Measurements from ENCODE around the gene HJURP. TPM values are rescaled to one million over a fixed set of nuclear protein-coding genes. Genes with fewer than 3 reads are reported as not detected.

Gene HJURP
- total RNA-seq, 3 donors from 2014 or later (not counting 1 experiment from before 2014, with no cell fraction given), result 0.87 to 3.2 (median 1.5) TPM

GRCh38 chr2:233844064-233844807 is 10.1 kb downstream of the HJURP start:
- Histone ChIP-seq H3K9me3 (ENCODE audit: control insufficient read depth, insufficient read depth, low read length) (no peaks in the 10 kb centered on the region), H3K4me3 (ENCODE audit: low read length) (no peak overlapping the region), H3K4me1 (ENCODE audit: control insufficient read depth, insufficient read depth, low read length) (no peaks in the 10 kb centered on the region), H3K27me3 (ENCODE audit: control insufficient read depth, insufficient read depth, low read length) (no peaks in the 10 kb centered on the region), H3K27ac (ENCODE audit: low read length) (no peak overlapping the region), H3K36me3 (ENCODE audit: control insufficient read depth, insufficient read depth, low read length) (no peaks in the 10 kb centered on the region)
- no peak overlapping the region for H3K27ac Mint-ChIP-seq
- intact Hi-C loops (cut with micrococcal nuclease), result no loop called here
- H3K9me3 Mint-ChIP-seq, result no peaks in the 10 kb centered on the region
- no peak for TF ChIP-seq CTCF (IDR thresholded peaks at IDR 0.05)
- no peaks in the 10 kb centered on the region for H3K36me3 Mint-ChIP-seq
- no peak overlapping the region for H3K4me3 Mint-ChIP-seq
- no peak for ATAC-seq
- 96% methylated on average over 19 of the region's 19 CpGs for WGBS (ENCODE audit: insufficient coverage)
- H3K27me3 Mint-ChIP-seq (ENCODE audit: low read depth in 2 of 2), result no peaks in the 10 kb centered on the region
- peaks cover 0 to 4% of the 10 kb centered on the region in 2 donors for H3K4me1 Mint-ChIP-seq
- DNase-seq, result no peak

GRCh38 chr2:233841183-233841582 is 13.2 kb downstream of the HJURP start:
- DNase-seq (no peak), ATAC-seq (no peak)
- no peaks in the 10 kb centered on the region for H3K36me3 Mint-ChIP-seq
- H3K27me3 ChIP-seq (ENCODE audit: control insufficient read depth, insufficient read depth, low read length), result no peaks in the 10 kb centered on the region
- no peaks in the 10 kb centered on the region for H3K9me3 Mint-ChIP-seq
- no peaks in the 10 kb centered on the region for H3K36me3 ChIP-seq (ENCODE audit: control insufficient read depth, insufficient read depth, low read length)
- no peaks in the 10 kb centered on the region for H3K27me3 Mint-ChIP-seq (ENCODE audit: low read depth in 2 of 2)
- H3K9me3 ChIP-seq (ENCODE audit: control insufficient read depth, insufficient read depth, low read length), result no peaks in the 10 kb centered on the region
- peaks cover 4 to 8% of the 10 kb centered on the region in 2 donors for H3K4me1 Mint-ChIP-seq
- H3K4me3 ChIP-seq (ENCODE audit: low read length), result no peak overlapping the region
- H3K27ac ChIP-seq (ENCODE audit: low read length), result no peak overlapping the region
- no peak overlapping the region for H3K27ac Mint-ChIP-seq
- H3K4me1 ChIP-seq (ENCODE audit: control insufficient read depth, insufficient read depth, low read length), result no peaks in the 10 kb centered on the region
- intact Hi-C loops (cut with micrococcal nuclease), result no loop called here
- H3K4me3 Mint-ChIP-seq, result no peak overlapping the region
- WGBS (ENCODE audit: insufficient coverage), result 98% methylated on average over 11 of the region's 11 CpGs
- no peak for TF ChIP-seq CTCF (IDR thresholded peaks at IDR 0.05)

GRCh38 chr2:233840520-233840919 is 13.8 kb downstream of the HJURP start:
- no peaks in the 10 kb centered on the region for H3K36me3 ChIP-seq (ENCODE audit: control insufficient read depth, insufficient read depth, low read length)
- H3K36me3 Mint-ChIP-seq, result no peaks in the 10 kb centered on the region
- no peak for TF ChIP-seq CTCF (IDR thresholded peaks at IDR 0.05)

GRCh38 chr2:233839447-233839820 is 14.9 kb downstream of the HJURP start:
- no peaks in the 10 kb centered on the region for H3K36me3 ChIP-seq (ENCODE audit: control insufficient read depth, insufficient read depth, low read length)
- no peak for ATAC-seq
- Mint-ChIP-seq H3K36me3 (no peaks in the 10 kb centered on the region), H3K27me3 (ENCODE audit: low read depth in 2 of 2) (no peaks in the 10 kb centered on the region), H3K4me3 (no peak overlapping the region), H3K9me3 (no peaks in the 10 kb centered on the region), H3K27ac (no peak overlapping the region), H3K4me1 (peaks cover 4 to 8% of the 10 kb centered on the region in 2 donors)
- no peaks in the 10 kb centered on the region for H3K4me1 ChIP-seq (ENCODE audit: control insufficient read depth, insufficient read depth, low read length)
- H3K27ac ChIP-seq (ENCODE audit: low read length), result no peak overlapping the region
- intact Hi-C loops (cut with micrococcal nuclease), result no loop called here
- no peak for TF ChIP-seq CTCF (IDR thresholded peaks at IDR 0.05)
- 97% methylated on average over 10 of the region's 10 CpGs for WGBS (ENCODE audit: insufficient coverage)
- DNase-seq, result no peak
- no peaks in the 10 kb centered on the region for H3K27me3 ChIP-seq (ENCODE audit: control insufficient read depth, insufficient read depth, low read length)
- no peaks in the 10 kb centered on the region for H3K9me3 ChIP-seq (ENCODE audit: control insufficient read depth, insufficient read depth, low read length)
- no peak overlapping the region for H3K4me3 ChIP-seq (ENCODE audit: low read length)

More at GRCh38 chr2:233840520-233840919, 13.8 kb downstream of the HJURP start:
- Histone ChIP-seq H3K4me1 (ENCODE audit: control insufficient read depth, insufficient read depth, low read length) (no peaks in the 10 kb centered on the region), H3K27me3 (ENCODE audit: control insufficient read depth, insufficient read depth, low read length) (no peaks in the 10 kb centered on the region), H3K9me3 (ENCODE audit: control insufficient read depth, insufficient read depth, low read length) (no peaks in the 10 kb centered on the region), H3K27ac (ENCODE audit: low read length) (no peak overlapping the region), H3K4me3 (ENCODE audit: low read length) (no peak overlapping the region)
- no peak overlapping the region for H3K27ac Mint-ChIP-seq
- no peaks in the 10 kb centered on the region for H3K27me3 Mint-ChIP-seq (ENCODE audit: low read depth in 2 of 2)
- ATAC-seq (no peak), DNase-seq (no peak)
- H3K4me3 Mint-ChIP-seq, result no peak overlapping the region
- H3K4me1 Mint-ChIP-seq, result peaks cover 4 to 8% of the 10 kb centered on the region in 2 donors
- intact Hi-C loops (cut with micrococcal nuclease), result no loop called here
- 94% methylated on average over 9 of the region's 9 CpGs for WGBS (ENCODE audit: insufficient coverage)
- H3K9me3 Mint-ChIP-seq, result no peaks in the 10 kb centered on the region

Data from natural killer cell (primary cell).